ENCODE data around the gene TMC1.
"Not testable (repeated sequence)": the region's sequence is repeated elsewhere in the genome, so short reads cannot be mapped to it uniquely, and the experiment has no call there.

Gene TMC1

GRCh38 chr9:72526901-72527800, 5.7 kb downstream of the TMC1 start:
- DNase-seq, result peak; percentile 72 to 80

GRCh38 chr9:72527801-72528195, 6.4 kb downstream of the TMC1 start:
- DNase-seq, result no peak

- DNase-seq, result no peak
Observed at GRCh38 chr9:72529531-72529930, 8.1 kb downstream of the TMC1 start.

- DNase-seq, result no peak
Observed at GRCh38 chr9:72533322-72533721, 11.9 kb downstream of the TMC1 start.

GRCh38 chr9:72534931-72535330, 13.5 kb downstream of the TMC1 start:
- no peak for DNase-seq

- DNase-seq, result no peak
Observed at GRCh38 chr9:72537011-72537545, 15.7 kb downstream of the TMC1 start.

- no peak for DNase-seq
Observed at GRCh38 chr9:72537671-72538070, 16.3 kb downstream of the TMC1 start.

- DNase-seq, result no peak
Observed at GRCh38 chr9:72538921-72539702, 17.7 kb downstream of the TMC1 start.

- DNase-seq, result no peak
Observed at GRCh38 chr9:72539824-72540347, 18.5 kb downstream of the TMC1 start.

GRCh38 chr9:72540348-72540873, 19.0 kb downstream of the TMC1 start:
- no peak for DNase-seq

- not testable (repeated sequence) for DNase-seq
Observed at GRCh38 chr9:72542537-72542833, 21.1 kb downstream of the TMC1 start.

- DNase-seq, result no peak
Observed at GRCh38 chr9:72542917-72543316, 21.5 kb downstream of the TMC1 start.

GRCh38 chr9:72551306-72551705, 29.9 kb downstream of the TMC1 start:
- no peak for DNase-seq

- no peak for DNase-seq
Observed at GRCh38 chr9:72552356-72552755, 30.9 kb downstream of the TMC1 start.

GRCh38 chr9:72554221-72554641, 32.8 kb downstream of the TMC1 start:
- DNase-seq, result no peak

- DNase-seq, result peak; percentile 51 to 66
Observed at GRCh38 chr9:72557549-72557948, 36.1 kb downstream of the TMC1 start.

- DNase-seq, result no peak
Observed at GRCh38 chr9:72560086-72560485, 38.7 kb downstream of the TMC1 start.

- no peak for DNase-seq
Observed at GRCh38 chr9:72563806-72564205, 42.4 kb downstream of the TMC1 start.

GRCh38 chr9:72564479-72565281, 43.3 kb downstream of the TMC1 start:
- DNase-seq, result no peak

- DNase-seq, result no peak
Observed at GRCh38 chr9:72565535-72565934, 44.1 kb downstream of the TMC1 start.

GRCh38 chr9:72574156-72574810, 52.9 kb downstream of the TMC1 start:
- no peak for DNase-seq

GRCh38 chr9:72575666-72576065, 54.3 kb downstream of the TMC1 start:
- no peak for DNase-seq

Measured in activated CD4-positive, alpha-beta T cell treated with anti-CD3 and anti-CD28 coated beads for 4 hours (primary cell).